HG03064 (cell line): ENCODE results near the gene POLDIP2.
A peak's percentile ranks its signal among the peaks of the same experiment; 100 is the strongest.

ENCODE experiments used
- ATAC-seq: cut with Tn5 transposase; IDR thresholded peaks from one replicate; pipeline ENCODE4 v1.9.1; 2021; ENCODE audit warnings: low read depth; ENCODE audit not compliant: unreplicated experiment

The POLDIP2 gene

DNA sequence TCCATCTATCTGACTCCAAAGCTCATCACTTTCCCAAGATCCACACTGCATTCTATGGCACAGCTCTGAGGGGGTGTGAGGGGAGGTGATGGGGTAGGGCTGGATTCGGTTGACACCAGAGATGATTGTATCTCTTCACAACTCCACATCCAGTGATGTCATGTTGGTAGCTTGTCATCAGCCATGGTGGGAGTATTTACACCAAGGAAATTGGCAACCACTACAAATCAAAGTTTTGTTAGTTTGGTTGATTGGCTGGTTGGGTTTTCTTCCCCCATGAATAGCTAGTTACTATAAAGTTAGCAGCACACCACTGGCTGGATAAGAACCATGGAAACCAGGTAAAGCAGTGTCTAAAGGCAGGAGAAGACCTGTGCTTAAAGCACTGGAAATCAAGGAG lies 33.7 kb upstream of the POLDIP2 start:
- ATAC-seq: no peak

- ATAC-seq: no peak
Observed at GRCh38 chr17:28390563-28390962, 33.2 kb upstream of the POLDIP2 start.

GRCh38 chr17:28390141-28390540 lies 32.8 kb upstream of the POLDIP2 start:
- ATAC-seq: no peak

- ATAC-seq: no peak
Observed at GRCh38 chr17:28388106-28388505, 30.8 kb upstream of the POLDIP2 start.

- no peak for ATAC-seq
Observed at GRCh38 chr17:28386391-28386790, 29.1 kb upstream of the POLDIP2 start.

- ATAC-seq: no peak
Observed at GRCh38 chr17:28385406-28385805, 28.1 kb upstream of the POLDIP2 start.

GRCh38 chr17:28385037-28385400 lies 27.7 kb upstream of the POLDIP2 start:
- ATAC-seq: no peak

- ATAC-seq: no peak
Observed at GRCh38 chr17:28384281-28385036, 27.1 kb upstream of the POLDIP2 start.

DNA sequence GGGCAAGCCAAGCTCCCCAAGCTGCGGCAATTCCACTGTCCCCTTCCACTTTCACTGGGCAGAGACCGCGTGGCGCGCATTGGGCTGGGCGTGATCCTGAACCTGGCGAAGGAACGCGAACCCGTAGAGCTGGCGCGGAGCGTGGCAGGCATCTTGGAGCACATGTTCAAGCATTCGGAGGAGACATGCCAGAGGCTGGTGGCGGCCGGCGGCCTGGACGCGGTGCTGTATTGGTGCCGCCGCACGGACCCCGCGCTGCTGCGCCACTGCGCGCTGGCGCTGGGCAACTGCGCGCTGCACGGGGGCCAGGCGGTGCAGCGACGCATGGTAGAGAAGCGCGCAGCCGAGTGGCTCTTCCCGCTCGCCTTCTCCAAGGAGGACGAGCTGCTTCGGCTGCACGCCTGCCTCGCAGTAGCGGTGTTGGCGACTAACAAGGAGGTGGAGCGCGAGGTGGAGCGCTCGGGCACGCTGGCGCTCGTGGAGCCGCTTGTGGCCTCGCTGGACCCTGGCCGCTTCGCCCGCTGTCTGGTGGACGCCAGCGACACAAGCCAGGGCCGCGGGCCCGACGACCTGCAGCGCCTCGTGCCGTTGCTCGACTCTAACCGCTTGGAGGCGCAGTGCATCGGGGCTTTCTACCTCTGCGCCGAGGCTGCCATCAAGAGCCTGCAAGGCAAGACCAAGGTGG lies 24.0 kb upstream of the POLDIP2 start:
- no peak for ATAC-seq

GRCh38 chr17:28379814-28380801 lies 22.8 kb upstream of the POLDIP2 start:
- no peak for ATAC-seq

DNA sequence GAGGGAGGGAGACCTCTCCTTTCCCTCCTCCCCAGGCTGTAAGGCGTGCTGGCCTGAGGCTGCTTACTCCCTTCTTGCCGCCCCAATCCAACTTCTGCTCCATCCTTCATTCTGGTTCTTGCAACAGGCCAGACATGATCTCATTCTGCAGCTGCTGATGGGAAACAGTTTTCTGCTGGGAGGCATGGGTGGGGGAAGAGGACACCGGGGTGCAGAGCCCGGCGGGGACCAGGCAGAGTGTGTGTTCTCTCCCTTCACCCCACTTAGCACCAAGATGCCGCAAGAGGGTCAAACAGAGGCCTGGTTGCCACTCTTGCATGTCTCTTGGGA lies 15.6 kb upstream of the POLDIP2 start:
- no peak for ATAC-seq

GRCh38 chr17:28372203-28372944 lies 15.0 kb upstream of the POLDIP2 start:
- ATAC-seq: peak; percentile 3

DNA sequence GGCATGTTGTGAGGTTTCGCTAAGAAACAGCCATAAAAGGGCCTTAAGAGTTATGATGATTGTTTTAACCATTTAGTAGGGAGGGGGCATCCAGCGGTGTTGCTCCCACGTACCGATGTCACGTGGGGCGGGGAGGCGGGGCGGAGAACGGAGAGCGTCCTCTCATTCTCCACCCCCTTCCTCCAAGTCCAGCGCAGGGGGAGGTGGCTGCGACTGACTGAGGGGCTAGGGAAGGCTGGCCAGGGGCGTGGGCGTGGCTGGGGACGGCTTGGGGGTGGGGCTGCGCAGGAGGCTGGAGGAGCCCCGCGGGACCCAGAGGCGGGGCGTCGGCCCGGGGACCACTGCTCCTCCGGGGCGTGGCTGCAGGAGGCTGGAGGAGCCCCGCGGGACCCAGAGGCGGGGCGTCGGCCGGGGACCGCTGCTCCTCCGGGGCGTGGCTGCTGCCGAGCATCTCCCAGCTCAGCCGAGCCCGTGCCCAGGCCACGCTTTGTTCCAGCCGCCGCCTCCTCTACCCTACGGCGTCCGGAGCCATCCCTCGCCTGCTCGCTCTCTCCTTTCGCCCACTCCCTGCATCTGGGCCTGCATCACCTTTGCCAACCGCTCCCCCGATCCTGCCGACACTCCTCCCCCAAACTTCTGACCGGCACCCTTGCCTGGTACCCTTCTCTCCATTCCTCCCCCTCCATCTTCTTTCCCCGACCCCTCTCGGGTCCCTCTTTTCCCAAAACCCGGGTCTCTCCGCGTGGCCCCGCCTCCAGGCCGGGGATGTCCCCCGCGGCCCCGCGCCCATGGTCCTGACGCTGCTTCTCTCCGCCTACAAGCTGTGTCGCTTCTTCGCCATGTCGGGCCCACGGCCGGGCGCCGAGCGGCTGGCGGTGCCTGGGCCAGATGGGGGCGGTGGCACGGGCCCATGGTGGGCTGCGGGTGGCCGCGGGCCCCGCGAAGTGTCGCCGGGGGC lies 14.2 kb upstream of the POLDIP2 start, which contains the start of gene SARM1:
Gene SARM1, plus strand, starts transcription at position 450 of the 958 bp plus-strand sequence. Its CDS starts 339 bp downstream, at position 789.
- peak; percentile 74 for ATAC-seq

DNA sequence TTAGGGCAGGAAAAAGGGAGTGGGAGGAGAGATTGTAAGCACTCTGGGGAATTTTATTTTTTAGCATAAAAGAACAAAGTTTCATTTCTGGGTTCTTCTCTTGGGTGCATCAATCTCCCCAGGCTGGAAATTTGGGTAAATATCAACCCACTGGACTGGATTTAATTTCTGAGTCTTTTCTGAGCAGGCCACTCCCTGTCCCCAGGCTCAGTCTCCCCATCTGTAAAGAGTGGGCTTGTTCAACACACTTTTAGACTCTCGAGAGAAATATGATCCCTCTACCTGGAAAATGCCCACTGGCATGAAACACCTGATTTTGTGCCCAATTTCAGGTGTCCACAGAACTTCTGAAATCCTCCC lies 13.4 kb upstream of the POLDIP2 start:
- ATAC-seq: no peak

DNA sequence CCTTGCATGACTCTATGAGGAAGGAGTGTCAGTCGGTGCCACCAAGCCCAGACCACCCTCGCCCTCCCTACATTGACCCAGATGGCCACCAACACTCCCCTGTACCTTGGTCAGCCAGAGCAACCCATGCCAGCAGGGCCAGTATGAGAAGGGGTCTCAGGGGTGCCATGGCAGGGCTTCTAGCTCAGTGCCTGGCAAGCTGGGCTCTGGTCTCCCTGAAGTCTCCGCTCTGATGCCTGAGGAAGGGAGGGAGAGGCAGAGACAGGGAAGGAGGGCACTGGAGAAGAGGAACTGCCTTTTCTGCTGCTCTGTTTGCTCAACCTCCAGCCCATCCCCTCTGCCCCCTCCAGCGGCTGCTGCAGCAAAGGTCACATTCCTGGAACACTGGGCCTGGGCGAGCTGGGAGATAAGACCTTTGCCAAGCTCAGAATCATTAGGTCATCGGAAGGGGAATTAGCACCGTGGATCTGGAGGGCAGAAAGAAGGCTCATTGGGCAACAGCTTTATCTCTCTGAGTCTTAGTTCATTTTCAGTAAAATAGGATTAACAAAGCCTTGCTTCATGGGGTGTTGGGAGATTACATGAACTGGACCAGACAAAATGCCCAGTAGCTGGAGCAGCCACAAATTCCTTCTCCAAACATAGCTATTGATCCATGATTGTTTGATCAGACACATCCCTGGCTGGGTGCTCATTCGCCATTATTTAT lies 12.9 kb upstream of the POLDIP2 start, which contains the start of gene VTN:
Gene VTN, minus strand, starts transcription at position 273 of the 709 bp plus-strand sequence. Its CDS starts 104 bp downstream, at position 169.
- no peak for ATAC-seq

DNA sequence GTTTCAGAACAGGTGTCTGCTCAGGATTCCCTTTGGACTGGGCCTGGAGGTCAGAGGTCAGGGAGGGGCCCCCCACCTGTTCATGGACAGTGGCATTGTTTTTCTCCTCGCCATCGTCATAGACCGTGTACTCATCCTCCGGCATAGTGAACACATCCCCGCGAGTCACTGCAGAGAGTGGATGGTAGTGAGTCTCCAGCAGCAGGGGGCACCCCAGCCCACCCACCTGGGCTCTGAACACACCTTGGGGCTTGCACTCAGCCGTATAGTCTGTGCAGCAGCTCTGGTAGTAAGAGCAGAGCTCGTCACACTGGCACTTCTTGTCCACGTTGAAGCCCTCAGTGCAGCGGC lies 12.3 kb upstream of the POLDIP2 start:
- ATAC-seq: no peak

- no peak for ATAC-seq
Observed at GRCh38 chr17:28368915-28369683, 11.8 kb upstream of the POLDIP2 start.

DNA sequence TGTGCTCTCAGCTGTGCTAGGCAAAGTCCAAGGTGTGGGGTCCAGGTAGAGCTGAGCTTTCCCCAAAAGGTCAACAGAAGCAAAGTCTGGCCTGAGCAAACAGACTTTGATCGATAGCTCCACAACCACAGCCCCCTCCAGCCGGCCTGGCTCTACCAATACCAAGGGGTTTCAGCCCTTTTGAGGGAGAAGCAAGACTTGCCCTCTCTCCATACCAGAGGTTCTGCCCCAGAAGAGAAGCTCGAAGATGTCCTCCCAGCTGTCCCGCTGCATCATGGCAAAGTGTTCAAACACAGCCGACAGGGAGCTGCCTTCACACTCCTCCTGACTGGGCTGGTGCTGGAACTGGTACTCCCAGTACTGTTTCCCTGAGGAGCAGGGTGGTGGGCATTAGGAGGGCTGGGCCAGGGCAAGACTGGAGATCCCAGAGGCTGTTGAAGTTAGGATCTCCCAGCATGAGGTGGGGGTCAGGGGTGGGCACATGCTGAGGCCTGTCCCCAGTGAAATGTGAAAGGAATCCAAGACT lies 11.0 kb upstream of the POLDIP2 start:
- ATAC-seq: no peak
